OCI-LY3 (cell line): Measurements from ENCODE around the gene MANEA.

ENCODE experiments used
- H2AFZ ChIP-seq: fragments of 200-600, 300-600 bp; shearing (Covaris generic); 2 replicates; pipeline ENCODE4 v1.6.0; 2014; ENCODE audit warnings: antibody characterized with exemption, low read depth, low read length
- H3K27ac ChIP-seq: fragments of 200-600, 300-600 bp; sonication (generic); 2 replicates; pipeline ENCODE4 v1.5.1; 2014; ENCODE audit warnings: mild to moderate bottlenecking, low read length, moderate library complexity, mixed read lengths
- H3K27me3 ChIP-seq: fragments of 200-600, 300-600 bp; sonication (generic); 2 replicates; pipeline ENCODE4 v1.6.1; 2014; ENCODE audit warnings: low read depth, low read length, mixed read lengths
- H3K36me3 ChIP-seq: fragments of 200-600, 300-600 bp; sonication (generic); replicated peaks from 2 replicates; pipeline ENCODE3; 2014; ENCODE audit warnings: low read depth, low read length, mixed read lengths
- H3K4me1 ChIP-seq: fragments of 300-600, 200-600 bp; sonication (generic); 2 replicates; pipeline ENCODE4 v1.6.1; 2014; ENCODE audit warnings: low read length, mixed read lengths
- H3K4me2 ChIP-seq: fragments of 200-600, 300-600 bp; sonication (generic); 2 replicates; pipeline ENCODE4 v1.6.1; 2014; ENCODE audit warnings: low read length, mixed read lengths
- H3K4me3 ChIP-seq: fragments of 300-600, 200-600 bp; sonication (generic); 2 replicates; pipeline ENCODE4 v1.5.1; 2014; ENCODE audit warnings: antibody characterized with exemption, mild to moderate bottlenecking, low read length, moderate library complexity
- H3K79me2 ChIP-seq: fragments of 300-600, 200-600 bp; shearing (Covaris generic); 2 replicates; pipeline ENCODE4 v1.6.1; 2014; ENCODE audit warnings: mild to moderate bottlenecking, low read length, mixed read lengths
- H3K9ac ChIP-seq: fragments of 300-600, 200-600 bp; shearing (Covaris generic); 2 replicates; pipeline ENCODE4 v1.6.0; 2014; ENCODE audit warnings: mild to moderate bottlenecking, low read length, moderate library complexity
- H3K9me3 ChIP-seq: fragments of 200-600, 300-600 bp; shearing (Covaris generic); 2 replicates; pipeline ENCODE4 v1.6.1; 2014; ENCODE audit warnings: low read length, mixed read lengths; ENCODE audit not compliant: insufficient read depth
- H4K20me1 ChIP-seq: fragments of 200-600, 300-600 bp; sonication (generic); 2 replicates; pipeline ENCODE4 v1.6.1; 2016; ENCODE audit warnings: low read length, mixed read lengths; ENCODE audit not compliant: insufficient read depth
- EZH2phosphoT487 ChIP-seq: fragments of 200-600 bp; shearing (Covaris generic); IDR thresholded peaks from 2 replicates; pipeline ENCODE4 v1.6.1; 2018; ENCODE audit warnings: antibody characterized with exemption, mixed run types, low read depth
- TF ChIP-seq, protein P1 (sequence below): fragments of 200-600, 300-600 bp; sonication (generic); IDR thresholded peaks from 2 replicates; pipeline ENCODE4 v1.5.1; 2014; ENCODE audit warnings: antibody characterized with exemption, low read length, low read depth

Gene MANEA

DNA sequence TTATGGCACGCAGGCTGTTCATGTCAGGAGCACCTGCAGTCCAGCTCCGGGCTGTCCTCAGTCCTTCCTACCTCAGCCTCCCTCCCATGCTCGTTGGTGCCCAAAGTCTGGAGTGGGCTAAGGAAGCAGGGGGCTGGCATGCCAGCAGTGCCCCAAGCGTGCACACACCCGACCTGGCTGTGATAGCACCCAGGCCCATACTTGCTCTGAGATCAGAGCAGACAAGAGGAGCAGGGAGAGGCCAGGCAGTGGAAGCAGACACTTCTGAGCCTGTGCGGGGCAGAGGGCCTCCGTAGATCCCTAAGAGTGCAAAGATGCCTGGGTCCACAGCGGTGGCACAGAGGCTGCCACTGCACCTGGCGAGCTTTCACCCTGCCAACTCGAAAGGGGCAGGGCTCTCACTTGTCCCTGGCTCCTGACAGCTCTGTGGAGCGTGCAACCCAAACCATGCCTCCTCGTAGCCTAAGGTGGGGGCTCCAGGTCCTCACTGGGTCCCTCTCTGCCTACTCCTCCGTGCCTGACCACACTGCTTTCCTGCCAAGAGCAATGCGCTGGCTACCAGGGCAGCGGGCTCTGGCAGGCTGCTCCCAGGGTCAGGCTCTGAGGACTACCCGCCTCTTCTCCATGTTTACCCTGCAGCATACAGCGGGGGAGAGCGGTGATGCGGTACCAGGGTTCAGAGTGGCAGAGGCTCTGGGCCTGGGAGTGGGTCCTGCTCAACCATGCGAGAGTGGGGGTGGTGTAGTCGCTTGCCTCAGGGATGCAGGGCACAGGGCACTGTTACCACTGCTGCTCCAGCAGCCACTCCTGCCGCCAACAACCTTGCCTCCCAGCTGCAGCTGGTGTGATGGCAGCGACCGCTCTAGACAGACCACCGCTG, 59.5 kb downstream of the MANEA start:
- Histone ChIP-seq H3K79me2 (no peaks in the 10 kb centered on the region), H3K4me2 (no peak overlapping the region), H3K9me3 (no peaks in the 10 kb centered on the region), H4K20me1 (no peaks in the 10 kb centered on the region), H3K27ac (no peak overlapping the region), H3K4me1 (no peaks in the 10 kb centered on the region), H3K9ac (no peak overlapping the region), H3K36me3 (no peaks in the 10 kb centered on the region), H3K4me3 (no peak overlapping the region), H3K27me3 (no peaks in the 10 kb centered on the region), H2AFZ (no peak overlapping the region)
- TF ChIP-seq EZH2phosphoT487, result no peak
- TF ChIP-seq, protein P1, sequence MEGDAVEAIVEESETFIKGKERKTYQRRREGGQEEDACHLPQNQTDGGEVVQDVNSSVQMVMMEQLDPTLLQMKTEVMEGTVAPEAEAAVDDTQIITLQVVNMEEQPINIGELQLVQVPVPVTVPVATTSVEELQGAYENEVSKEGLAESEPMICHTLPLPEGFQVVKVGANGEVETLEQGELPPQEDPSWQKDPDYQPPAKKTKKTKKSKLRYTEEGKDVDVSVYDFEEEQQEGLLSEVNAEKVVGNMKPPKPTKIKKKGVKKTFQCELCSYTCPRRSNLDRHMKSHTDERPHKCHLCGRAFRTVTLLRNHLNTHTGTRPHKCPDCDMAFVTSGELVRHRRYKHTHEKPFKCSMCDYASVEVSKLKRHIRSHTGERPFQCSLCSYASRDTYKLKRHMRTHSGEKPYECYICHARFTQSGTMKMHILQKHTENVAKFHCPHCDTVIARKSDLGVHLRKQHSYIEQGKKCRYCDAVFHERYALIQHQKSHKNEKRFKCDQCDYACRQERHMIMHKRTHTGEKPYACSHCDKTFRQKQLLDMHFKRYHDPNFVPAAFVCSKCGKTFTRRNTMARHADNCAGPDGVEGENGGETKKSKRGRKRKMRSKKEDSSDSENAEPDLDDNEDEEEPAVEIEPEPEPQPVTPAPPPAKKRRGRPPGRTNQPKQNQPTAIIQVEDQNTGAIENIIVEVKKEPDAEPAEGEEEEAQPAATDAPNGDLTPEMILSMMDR, result no peak

DNA sequence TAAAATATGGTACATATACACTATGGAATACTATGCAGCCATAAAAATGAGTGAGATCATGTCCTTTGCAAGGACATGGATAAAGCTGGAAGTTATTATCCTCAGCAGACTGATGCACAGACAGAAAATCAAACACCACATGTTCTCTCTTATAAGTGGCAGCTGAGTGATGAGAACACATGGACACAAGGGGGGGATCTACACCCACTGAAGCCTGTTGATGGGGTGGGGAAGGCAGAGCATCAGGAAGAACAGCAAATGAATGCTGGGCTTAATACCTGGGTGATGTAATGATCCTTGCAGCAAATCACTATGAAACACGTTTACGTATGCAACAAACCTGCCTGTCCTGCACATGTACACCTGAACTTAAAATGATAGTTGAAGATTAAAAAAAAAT, 71.3 kb downstream of the MANEA start:
- H3K9me3 ChIP-seq, result no peaks in the 10 kb centered on the region
- no peak overlapping the region for H2AFZ ChIP-seq
- H3K27me3 ChIP-seq, result no peaks in the 10 kb centered on the region
- no peak overlapping the region for H3K4me2 ChIP-seq
- no peak overlapping the region for H3K9ac ChIP-seq
- no peaks in the 10 kb centered on the region for H3K36me3 ChIP-seq
- H3K4me3 ChIP-seq, result no peak overlapping the region
- no peaks in the 10 kb centered on the region for H3K4me1 ChIP-seq
- no peaks in the 10 kb centered on the region for H4K20me1 ChIP-seq
- TF ChIP-seq EZH2phosphoT487, result no peak
- TF ChIP-seq, protein P1, result no peak
- H3K27ac ChIP-seq, result no peak overlapping the region
- no peaks in the 10 kb centered on the region for H3K79me2 ChIP-seq

DNA sequence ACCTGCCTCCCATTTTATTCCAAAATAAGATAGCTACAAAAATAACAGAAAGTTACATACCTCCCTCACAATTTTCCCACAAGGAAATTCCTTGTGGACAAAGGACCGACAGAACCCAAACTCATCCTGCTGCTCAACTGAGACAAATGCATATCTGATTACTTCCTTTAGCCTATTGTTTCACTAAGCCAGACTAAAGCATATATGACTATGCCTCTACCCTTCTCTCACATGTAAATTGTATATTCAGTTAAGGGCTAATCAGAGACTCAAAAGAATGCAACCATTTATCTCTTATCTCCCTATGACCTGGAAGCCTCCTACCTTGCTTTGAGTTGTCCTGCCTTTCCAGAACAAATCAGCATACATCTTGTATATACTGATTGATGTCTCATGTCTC, 72.1 kb downstream of the MANEA start:
- Histone ChIP-seq H3K4me3 (no peak overlapping the region), H4K20me1 (no peaks in the 10 kb centered on the region), H3K4me1 (no peaks in the 10 kb centered on the region), H3K9ac (no peak overlapping the region), H3K4me2 (no peak overlapping the region), H3K27ac (no peak overlapping the region), H3K36me3 (no peaks in the 10 kb centered on the region), H3K79me2 (no peaks in the 10 kb centered on the region), H2AFZ (no peak overlapping the region), H3K9me3 (no peaks in the 10 kb centered on the region), H3K27me3 (no peaks in the 10 kb centered on the region)
- TF ChIP-seq EZH2phosphoT487, result no peak
- TF ChIP-seq, protein P1, result no peak

DNA sequence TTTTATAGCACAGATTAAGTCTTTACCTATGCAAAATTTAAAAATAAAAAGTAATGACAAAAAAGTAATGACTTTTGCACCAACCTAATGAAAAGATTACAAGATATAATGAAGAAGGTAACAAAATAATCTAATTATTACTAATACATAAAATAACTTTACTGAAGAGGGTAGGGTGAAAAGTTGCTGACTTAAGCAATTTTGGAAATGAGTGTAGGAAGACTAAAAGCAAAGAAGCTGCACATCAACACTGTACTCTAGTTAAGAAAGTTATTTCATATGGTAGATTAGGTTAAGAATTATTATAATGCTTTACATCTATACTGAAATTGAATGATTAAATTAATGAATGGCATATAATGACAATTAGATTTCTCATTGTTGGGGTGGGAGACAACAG, 76.8 kb downstream of the MANEA start:
- no peak for TF ChIP-seq EZH2phosphoT487
- TF ChIP-seq, protein P1, result no peak
- Histone ChIP-seq H3K9ac (no peak overlapping the region), H3K4me1 (no peaks in the 10 kb centered on the region), H3K4me3 (no peak overlapping the region), H3K36me3 (no peaks in the 10 kb centered on the region), H3K9me3 (no peaks in the 10 kb centered on the region), H3K27me3 (no peaks in the 10 kb centered on the region), H2AFZ (no peak overlapping the region), H4K20me1 (no peaks in the 10 kb centered on the region), H3K79me2 (no peaks in the 10 kb centered on the region), H3K27ac (no peak overlapping the region), H3K4me2 (no peak overlapping the region)
